DMS114 treated with DMSO at 0.1 percent for 48 hours (cell line): Measurements from ENCODE around the gene SRF.
"Not testable (repeated sequence)": the region's sequence is repeated elsewhere in the genome, so short reads cannot be mapped to it uniquely, and the experiment has no call there.

Source experiments
- DNase-seq: peaks from one replicate; lab custom pipeline; 2025; ENCODE audit not compliant: unreplicated experiment; lab: John Stamatoyannopoulos, UW

The SRF gene

DNA sequence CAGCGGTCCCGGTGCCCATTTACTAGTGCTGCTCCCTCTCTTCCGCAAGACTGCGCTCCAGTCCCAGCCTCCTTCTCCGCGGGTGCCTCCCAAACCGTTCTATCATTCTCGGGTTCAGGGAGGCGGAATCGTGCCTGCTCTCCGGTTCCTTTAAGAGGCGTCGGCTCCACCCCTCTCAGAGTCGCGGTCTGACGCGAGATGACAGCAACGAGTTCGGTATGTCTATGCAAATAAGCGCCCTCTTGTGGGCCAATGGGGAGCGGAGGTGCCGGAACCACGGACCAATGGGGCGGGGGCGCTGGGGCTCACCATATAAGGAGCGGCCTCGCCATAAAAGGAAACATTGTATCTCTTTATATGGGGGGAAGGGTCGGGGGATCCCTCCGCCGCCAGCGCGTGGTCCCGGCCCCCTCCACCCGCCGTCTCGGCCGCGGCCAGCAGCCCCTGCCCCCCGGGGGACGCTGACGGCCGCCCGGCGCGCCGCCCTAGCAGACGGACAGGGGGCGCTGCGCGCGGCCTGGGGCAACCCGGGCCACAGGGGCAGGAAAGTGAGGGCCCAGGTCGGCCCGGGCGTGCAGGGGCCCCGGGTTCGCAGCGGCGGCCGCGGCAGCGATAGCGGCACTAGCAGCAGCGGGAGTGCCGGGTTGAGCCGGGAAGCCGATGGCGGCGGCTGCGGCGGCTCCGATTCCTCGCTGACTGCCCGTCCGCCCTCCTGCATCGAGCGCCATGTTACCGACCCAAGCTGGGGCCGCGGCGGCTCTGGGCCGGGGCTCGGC lies at the start of gene SRF:
TSS of gene SRF (plus strand) at position 339 of the 776 bp plus-strand sequence. CDS start at position 727, 388 bp downstream.
- DNase-seq = peak; percentile 99

DNA sequence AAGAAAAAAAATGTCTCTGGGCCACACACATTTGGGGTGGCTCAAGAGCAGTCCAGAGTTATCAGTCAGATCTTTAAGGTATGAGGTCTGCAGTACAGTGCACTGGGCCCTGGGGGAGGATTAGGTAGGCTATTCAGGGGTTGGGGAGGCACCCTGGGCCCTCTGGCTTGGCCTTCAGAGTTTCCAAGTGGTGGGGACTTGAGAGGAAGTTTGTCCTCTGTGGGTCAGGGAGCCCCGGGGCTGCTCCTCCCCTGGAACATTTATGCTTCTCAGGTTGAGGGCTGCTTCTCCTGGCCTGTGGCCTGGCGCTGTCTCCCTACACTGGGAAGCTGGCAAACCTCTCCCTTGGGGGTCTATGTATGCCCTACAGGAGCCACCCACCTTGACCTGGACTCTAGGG lies 48.9 kb upstream of the SRF start:
- no peak for DNase-seq

DNA sequence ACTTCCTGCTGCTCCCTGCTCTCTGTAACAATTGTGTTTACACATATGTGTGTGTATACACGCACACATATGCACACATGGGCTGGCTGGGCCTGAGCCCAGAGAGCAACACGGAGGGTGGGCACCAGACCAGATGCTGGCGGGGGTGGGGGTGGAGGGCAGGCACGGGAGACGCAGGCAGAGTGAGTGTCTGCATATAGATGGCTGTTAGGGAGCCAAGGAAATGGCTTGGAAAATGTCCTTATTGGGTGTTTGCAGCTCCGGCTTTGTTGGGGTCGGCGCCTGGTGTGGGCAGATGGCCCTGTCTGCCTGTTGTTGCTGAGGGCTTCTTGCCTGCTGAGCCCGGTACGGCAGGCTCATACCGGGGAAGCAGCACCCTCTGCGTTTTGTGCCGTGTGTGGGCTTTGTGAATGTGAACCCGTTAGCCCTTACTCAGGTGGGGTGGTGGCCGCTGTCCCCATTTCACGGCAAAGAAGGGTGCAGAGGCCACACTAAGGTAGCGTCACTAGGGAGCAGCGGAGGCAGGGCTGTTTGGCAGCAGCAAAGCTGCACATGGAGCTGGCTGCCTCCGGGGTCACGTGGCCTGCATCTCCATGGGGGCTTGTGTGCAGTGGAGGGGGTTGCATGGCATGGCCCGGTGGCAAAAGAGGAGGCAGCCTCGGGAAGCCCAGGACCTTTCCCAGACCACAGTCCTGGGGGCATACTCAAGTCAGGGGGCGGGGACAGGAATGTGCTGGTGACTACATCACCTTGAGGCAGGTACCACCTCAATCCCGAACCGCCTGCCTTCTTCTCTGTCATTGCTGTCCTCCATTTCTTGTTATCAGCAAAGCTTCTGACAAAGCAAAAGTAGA lies 47.4 kb upstream of the SRF start:
- DNase-seq = no peak

DNA sequence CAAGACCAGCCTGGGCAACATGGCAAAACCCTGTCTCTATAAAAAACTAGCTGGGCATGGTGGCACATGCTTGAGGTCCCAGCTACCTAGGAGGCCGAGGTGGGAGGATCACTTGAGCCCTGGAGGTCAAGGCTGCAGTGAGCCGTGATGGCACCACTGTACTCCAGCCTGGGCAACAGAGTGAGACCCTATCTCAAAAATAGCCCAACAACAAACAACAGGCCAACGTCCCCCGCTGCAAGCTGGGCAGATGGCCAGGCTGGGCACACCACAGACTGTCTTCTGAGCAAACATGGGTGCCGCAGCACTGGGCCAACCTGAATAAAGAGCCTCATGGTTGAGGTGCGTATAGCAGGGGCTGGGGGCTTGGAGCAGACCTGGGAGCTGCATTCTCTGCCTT lies 46.6 kb upstream of the SRF start:
- DNase-seq = no peak

DNA sequence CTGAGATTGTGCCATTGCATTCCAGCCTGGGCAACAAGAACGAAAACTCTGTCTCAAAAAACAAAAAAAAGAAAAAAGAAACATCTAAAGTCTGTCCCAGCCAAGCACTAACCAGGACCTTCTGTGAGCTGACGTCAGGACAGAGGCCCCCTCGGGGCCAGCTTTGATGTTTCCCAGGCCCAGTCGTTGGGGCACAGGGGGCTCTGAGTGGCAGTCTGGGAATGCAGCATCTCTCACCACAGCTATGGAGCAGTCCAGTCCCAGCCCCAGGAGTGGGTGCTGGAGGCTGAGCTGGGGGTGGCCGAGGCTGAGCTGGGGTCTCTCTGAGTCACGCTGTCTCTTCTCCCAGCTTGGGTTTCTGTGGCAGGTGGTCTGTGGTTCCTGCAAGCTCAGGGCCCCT lies 46.0 kb upstream of the SRF start:
- no peak for DNase-seq

DNA sequence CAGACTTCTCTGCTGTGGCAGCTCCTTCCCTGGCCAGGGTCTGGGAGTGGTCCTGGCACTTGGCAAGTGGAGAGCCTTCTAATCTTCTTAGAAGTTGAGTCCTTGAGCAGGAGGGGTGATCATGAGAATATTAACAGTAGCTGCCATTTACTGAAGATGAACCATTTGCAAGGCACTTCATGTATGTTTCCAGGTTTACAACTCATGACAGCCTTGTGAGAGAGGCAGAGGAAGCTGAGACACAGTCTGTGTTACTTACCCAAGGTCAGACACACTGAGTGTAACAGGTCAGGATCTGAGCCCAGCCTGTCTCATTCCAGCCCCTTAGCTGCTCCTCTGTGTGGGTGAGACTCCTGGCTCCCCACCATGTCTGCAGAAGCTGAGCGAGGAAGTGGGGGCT lies 45.5 kb upstream of the SRF start:
- no peak for DNase-seq

DNA sequence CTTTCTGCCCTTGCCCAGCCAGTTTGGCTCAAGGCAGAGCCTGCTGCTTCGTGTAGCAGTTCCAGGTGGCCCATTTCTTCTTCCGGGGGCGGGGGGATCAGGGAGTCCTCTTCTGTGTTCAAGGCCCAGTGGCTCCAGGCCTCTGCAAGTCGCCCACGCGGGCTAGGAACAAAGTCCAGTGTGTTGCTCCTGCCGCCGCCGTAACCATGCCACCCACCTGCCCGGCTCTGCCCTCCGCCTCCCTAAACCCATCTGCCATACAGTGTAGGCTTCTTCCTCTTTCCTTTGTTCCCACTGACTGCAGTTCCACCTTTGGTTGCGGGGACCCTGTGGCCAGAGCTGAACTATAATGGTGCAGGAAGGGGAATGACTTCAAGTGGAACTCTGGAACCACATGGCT lies 43.9 kb upstream of the SRF start:
- DNase-seq = no peak

DNA sequence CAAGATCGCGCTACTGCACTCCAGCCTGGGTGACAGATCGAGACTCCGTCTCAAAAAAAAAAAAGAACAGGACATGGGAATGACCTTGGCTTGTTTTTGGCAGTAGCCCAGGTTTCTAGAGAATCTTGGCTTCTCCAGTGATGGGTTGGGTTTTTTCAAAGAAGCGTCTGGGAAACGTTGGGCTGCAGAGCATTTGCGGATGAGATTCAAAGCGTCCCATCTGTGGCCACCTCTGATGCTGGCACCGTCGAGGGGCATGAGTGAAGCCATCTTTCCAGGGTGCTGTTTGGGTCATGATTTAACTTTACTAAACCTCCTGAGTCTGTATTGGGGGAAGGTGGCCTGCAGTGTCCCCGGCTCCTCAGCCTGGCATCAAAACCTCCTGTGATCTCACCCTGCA lies 43.2 kb upstream of the SRF start:
- DNase-seq = no peak

DNA sequence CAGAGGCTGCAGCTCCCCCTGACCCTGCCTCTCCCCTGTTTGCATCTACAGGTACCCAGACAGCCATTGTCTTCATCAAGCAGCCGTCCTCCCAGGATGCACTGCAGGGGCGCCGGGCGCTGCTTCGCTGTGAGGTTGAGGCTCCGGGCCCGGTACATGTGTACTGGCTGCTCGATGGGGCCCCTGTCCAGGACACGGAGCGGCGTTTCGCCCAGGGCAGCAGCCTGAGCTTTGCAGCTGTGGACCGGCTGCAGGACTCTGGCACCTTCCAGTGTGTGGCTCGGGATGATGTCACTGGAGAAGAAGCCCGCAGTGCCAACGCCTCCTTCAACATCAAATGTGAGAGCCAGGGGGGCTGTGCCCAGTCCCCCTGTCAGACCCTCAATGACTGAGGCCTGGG lies 42.1 kb upstream of the SRF start:
- DNase-seq = no peak

DNA sequence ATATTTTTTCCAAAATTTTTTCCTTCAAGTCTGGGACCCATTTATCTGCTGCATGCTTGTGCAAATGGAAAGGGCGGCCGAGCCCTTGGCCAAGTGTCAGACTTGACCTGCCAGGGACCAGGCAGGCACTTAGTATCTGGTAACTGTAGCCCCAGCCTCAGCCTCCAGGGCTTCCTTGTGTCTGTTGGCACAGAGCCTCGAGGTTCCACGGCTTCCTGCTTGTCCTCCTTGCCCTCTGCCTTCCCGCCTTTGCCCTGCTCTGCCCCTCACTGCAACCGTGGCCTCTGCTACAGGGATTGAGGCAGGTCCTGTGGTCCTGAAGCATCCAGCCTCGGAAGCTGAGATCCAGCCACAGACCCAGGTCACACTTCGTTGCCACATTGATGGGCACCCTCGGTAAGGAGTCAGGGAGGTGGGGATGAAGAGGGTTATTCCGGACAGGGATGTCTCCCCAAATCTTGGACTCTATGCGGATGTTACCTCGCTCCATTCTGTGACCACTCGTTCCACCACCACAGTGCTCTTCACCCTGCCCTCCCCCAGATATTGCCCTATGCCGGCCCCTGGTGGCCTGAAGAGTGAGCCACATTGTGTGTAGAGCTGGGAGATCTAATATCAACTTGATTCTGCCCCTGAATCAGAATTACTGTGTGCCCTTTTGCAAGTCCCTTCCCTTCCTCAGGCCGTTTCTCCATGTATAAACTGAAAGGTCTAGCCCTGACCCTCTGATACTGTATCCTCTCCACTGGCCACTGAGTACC lies 41.5 kb upstream of the SRF start:
- peak; percentile 29 for DNase-seq

DNA sequence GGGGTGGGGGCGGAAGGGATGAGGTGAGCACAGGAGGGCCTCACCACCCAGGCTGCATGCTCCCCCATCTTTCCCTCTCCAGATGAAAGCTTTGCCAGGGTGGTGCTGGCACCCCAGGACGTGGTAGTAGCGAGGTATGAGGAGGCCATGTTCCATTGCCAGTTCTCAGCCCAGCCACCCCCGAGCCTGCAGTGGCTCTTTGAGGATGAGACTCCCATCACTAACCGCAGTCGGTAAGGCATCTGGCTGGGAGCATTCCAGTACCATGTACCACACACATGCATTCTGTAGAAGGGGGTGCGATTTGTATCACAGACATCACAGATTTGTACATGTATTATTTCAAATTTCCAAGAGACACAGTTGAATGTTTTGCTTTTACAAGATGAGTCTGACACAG lies 40.6 kb upstream of the SRF start:
- DNase-seq = no peak

DNA sequence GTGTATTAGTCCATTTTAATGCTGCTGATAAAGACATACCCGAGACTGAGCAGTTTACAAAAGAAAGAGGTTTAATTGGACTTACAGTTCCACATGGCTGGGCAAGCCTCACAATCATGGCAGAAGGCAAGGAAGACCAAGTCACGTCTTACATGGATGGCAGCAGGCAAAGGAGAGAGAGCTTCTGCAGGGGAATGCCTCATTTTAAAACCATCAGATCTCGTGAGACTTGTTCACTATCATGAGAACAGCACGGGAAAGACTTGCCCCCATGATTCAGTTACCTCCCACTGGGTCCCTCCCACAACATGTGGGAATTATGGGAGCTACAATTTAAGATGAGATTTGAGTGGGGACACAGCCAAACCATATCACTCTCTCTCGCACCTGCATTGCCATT lies 39.7 kb upstream of the SRF start:
- DNase-seq = not testable (repeated sequence)

DNA sequence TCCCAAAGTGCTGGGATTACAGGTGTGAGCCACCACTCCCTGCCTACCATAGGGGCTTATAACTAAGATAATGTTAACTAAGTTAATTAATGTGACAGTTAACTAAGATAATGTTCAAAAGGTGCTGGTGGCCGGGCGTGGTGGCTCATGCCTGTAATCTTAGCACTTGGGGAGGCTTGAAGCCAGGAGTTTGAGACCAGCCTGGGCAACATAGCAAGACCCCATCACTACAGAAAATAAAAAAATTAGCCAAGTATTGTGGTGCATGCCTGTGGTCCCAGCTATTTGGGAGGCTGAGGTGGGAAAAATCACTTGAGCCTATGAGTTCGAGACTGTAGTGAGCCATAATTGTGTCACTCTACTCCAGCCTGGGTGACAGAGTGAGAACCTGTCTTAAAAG lies 32.8 kb upstream of the SRF start:
- no peak for DNase-seq

DNA sequence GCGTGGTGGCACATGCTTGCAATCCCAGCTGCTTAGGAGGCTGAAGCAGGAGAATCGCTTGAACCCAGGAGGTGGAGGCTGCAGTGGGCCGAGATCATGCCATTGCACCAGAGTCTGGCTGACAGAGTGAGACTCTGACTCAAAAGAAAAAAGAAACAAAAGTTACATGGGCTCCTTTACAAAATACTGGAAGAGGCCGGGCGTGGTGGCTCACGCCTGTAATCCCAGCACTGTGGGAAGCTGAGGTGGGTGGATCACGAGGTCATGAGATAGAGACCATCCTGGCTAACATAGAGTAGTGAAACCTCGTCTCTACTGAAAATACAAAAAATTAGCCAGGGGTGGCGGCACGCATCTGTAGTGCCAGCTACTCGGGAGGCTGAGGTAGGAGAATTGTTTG lies 31.1 kb upstream of the SRF start:
- not testable (repeated sequence) for DNase-seq

DNA sequence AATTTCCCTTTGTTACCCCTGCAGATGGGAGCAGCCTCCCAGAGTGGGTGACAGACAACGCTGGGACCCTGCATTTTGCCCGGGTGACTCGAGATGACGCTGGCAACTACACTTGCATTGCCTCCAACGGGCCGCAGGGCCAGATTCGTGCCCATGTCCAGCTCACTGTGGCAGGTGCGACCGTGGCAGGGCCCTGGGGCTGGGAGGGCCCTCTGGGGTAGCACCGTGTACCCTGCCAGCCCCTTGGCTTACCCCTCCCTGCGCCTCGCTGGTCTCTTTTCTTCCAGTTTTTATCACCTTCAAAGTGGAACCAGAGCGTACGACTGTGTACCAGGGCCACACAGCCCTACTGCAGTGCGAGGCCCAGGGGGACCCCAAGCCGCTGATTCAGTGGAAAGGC lies 29.4 kb upstream of the SRF start:
- DNase-seq = no peak

DNA sequence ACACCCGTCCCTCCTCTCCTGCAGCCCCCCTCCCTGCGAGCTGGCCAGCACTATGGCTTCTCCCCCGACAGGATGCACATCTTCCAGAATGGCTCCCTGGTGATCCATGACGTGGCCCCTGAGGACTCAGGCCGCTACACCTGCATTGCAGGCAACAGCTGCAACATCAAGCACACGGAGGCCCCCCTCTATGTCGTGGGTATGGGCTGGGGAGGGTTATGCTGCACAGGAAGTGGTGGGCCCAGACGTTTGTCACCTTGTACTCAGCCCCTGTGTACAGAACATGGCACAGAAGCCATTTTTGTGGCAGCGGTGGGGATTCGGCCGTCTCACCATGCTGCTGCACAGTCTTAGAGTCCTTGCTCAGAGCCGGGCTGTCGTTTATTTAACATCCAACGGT lies 29.0 kb upstream of the SRF start:
- DNase-seq = no peak

DNA sequence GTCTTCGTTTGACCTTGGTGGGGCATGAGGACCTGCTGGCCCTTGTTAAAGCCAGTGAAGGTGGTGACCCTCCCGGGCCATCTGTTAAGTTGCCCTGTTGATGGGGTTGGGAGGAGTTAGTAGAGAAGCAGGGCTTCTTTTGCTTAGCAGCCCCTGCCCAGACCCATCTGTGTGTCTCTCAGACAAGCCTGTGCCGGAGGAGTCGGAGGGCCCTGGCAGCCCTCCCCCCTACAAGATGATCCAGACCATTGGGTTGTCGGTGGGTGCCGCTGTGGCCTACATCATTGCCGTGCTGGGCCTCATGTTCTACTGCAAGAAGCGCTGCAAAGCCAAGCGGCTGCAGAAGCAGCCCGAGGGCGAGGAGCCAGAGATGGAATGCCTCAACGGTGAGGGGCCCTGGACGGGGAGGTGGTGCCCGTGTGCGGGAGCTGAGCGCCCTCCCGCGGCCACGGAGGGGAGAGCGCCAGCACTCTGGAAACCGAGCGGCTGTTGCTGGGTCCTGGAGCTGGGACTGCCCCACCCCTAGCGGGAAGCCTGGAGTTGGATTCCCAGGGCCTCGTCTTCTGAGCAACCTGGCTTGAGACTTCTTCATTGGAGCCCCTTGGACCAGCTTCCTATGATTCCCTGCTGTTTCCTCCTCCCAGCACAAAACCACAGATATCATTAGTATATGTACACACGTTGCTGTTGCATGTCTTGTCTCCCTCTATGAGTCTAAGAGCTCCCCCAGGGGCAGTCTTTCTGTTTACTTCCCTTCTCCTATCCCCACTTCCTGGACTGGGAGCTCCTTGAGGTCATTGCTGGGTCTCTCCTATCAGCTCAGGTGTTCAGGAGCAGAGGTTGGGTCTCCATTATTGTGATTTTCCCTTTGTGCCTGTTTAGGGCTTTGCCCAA lies 27.6 kb upstream of the SRF start:
- peak; percentile 36 for DNase-seq

DNA sequence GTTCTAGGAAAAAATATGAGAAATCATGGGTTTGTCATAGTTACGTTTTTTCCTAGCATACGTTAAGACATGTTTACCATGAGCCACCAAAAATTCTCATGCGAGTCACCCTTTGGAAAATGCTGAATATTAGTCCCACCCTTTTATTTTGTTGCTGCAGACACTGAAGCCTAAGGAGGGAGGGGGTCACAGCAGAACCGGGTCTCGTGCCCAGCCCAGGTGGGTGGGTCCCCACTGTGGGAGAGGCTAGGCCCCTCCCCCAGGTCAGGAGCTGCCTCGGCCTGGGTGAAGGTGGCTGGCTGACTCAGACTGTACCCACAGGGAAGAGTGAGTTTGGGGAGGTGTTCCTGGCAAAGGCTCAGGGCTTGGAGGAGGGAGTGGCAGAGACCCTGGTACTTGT lies 26.2 kb upstream of the SRF start:
- DNase-seq = no peak

DNA sequence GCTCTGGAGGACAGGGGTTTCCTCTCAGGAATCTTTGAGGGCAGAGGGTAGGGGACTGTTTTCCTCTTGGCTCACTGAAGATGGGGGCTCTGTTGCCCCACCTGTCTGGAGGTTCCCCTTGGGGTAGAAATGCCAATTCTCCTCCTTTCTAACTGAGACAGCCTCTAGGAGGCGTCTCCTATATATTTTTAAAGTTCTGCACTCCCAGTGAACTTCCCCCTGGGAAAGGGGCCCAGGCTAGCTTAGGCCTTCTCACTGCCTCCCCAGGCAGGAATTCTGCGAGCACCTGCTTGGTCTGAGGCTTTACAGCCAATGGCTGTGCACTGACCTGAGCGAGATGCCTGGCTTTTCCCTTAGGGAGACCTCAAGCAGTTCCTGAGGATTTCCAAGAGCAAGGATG lies 24.8 kb upstream of the SRF start:
- DNase-seq = no peak
